Sigmoid colon (tissue), 7 donors: ENCODE measurements around the gene MCC. TPM values are rescaled to one million over a fixed set of nuclear protein-coding genes. Genes with fewer than 3 reads are reported as not detected.
A peak's percentile ranks its signal among the peaks of the same experiment; 100 is the strongest.

Source experiments
- DNase-seq: peaks from one replicate; pipeline ENCODE4 v3.0.0-alpha.2; 2019
- H3K27ac ChIP-seq, 4 donors: fragments of 200-600 bp; sonication (generic); one replicate each; pipeline ENCODE4 v1.5.1; 2016 to 2019; ENCODE audit warnings: mild to moderate bottlenecking in 1 of 4
- H3K27me3 ChIP-seq, 3 donors: fragments of 200-600 bp; sonication (generic); one replicate each; pipeline ENCODE4 v1.5.1; 2019; ENCODE audit warnings: mild to moderate bottlenecking in 1 of 3
- H3K36me3 ChIP-seq, 4 donors: fragments of 200-600 bp; sonication (generic); one replicate each; pipeline ENCODE4 v1.5.1; 2016 to 2019
- H3K4me1 ChIP-seq, 4 donors: fragments of 200-600 bp; sonication (generic); one replicate each; pipeline ENCODE4 v1.5.1; 2017 to 2019
- H3K4me3 ChIP-seq, 4 donors: fragments of 200-600 bp; sonication (generic); one replicate each; pipeline ENCODE4 v1.5.1; 2017 to 2019; ENCODE audit warnings: mild to moderate bottlenecking in 2 of 4, moderate library complexity in 1 of 4
- H3K9me3 ChIP-seq, 4 donors: fragments of 200-600 bp in 3 of 4; sonication (generic) in 3 of 4; one replicate each; pipeline versions ENCODE4 v1.5.1 to v1.6.1; 2013 to 2019
- CTCF ChIP-seq, 4 experiments: fragments of 450-650 bp in 3 of 4; fragments of 200-600 bp in 1 of 4; IDR thresholded peaks; one replicate each; pipeline ENCODE4 v1.5.1; 2016 to 2019; ENCODE audit warnings: antibody characterized with exemption in 4 of 4, mild to moderate bottlenecking in 3 of 4, moderate library complexity in 2 of 4
- EP300 ChIP-seq, 4 donors: sonication (generic); formaldehyde crosslinking; IDR thresholded peaks; one replicate each; pipeline ENCODE4 v1.6.1; 2017; ENCODE audit warnings: antibody characterized with exemption in 4 of 4
- POLR2A ChIP-seq, 2 donors: fragments of 450-650 bp; IDR thresholded peaks; one replicate each; pipeline ENCODE4 v1.6.1; 2016; ENCODE audit warnings: antibody characterized with exemption in 2 of 2, mild to moderate bottlenecking in 2 of 2, moderate library complexity in 2 of 2
- POLR2AphosphoS5 ChIP-seq, 4 donors: sonication (generic); formaldehyde crosslinking; IDR thresholded peaks; one replicate each; pipeline ENCODE4 v1.6.1; 2017; ENCODE audit warnings: antibody characterized with exemption in 4 of 4
- WGBS, 2 donors: extraction: QIAGEN DNeasy Blood & Tissue Kit; methylation state at CpG; one replicate each; pipeline ENCODE4 v1.1.7; 2013; 5-methylcytosine and 5-hydroxymethylcytosine counted together
- intact Hi-C: fragments of 100-400 bp; cut with DNase I; formaldehyde crosslinking; loops from one replicate; pipeline ENCODE4 v1.15.1; 2023
- polyA plus RNA-seq, 3 donors: library from polyadenylated mRNA; stranded (reverse); fragments of 200-250 nt; gene quantifications; one replicate each; pipeline ENCODE4 v1.2.3, GENCODE V29; 2013
- total RNA-seq, 4 donors: library from RNA; depleted of rRNA; stranded (reverse); fragments of >200 nt; gene quantifications; one replicate each; pipeline ENCODE4 v1.1.0, GENCODE V29; 2016
- donor health status: healthy with polysubstance abuse.
- donor health status: Bipolar disorder and iron deficiency.
- donor health status: healthy.

Gene MCC
- total and polyA plus RNA-seq, 7 donors, result 0.69 to 14.0 (median 9.1) TPM

DNA sequence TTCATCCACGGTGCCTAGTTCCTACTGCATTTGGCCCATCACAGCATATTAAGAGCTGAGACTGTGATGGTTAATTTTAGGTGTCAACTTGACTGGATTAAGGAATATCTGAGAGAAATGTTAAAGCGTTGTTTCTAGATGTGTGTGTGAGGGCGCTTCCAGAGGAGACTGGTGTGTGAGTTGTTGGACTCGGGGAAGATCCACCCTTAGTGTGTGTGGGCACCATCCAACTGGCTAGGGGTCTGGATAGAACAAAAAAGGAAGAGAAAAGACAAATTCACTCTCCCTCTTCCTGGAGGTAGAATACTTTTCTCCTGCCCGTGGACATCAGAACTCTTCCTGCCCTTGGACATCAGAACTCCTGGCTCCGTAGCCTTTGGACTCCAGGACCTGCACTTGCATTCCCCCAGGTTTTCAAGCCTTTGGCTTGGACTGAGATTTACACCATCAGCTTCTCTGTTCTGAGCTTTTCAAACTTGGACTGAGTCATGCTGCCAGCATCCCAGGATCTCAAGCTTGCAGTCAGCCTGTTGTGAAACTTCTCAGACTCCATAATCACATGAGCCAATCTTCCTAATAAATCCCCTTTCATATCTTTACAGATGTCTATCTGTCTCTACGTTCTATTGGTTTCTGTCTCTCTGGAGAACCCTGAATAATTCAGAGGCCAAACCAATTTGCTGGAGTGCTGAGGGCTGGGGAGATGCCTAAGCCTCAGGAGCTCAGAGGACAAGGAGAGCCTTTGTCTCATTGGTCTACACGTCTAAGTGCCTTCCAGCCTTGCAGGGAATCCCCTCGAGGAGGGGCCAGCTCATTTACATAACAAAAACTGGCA is 347.2 kb downstream of the MCC start:
- H3K9me3 ChIP-seq, result no peaks in the 10 kb centered on the region
- intact Hi-C loops, result no loop called here

GRCh38 chr5:113133211-113133975 is 354.9 kb downstream of the MCC start:
- Histone ChIP-seq H3K4me3 (no peak overlapping the region), H3K9me3 (no peaks in the 10 kb centered on the region), H3K4me1 (no peaks in the 10 kb centered on the region), H3K27me3 (no peaks in the 10 kb centered on the region), H3K27ac (no peak overlapping the region), H3K36me3 (no peaks in the 10 kb centered on the region)
- 94 to 96% methylated on average over 3 of the region's 3 CpGs for WGBS, 2 donors
- TF ChIP-seq CTCF (IDR thresholded peaks at IDR 0.05) (no peak), POLR2A (IDR thresholded peaks at IDR 0.05) (no peak), POLR2AphosphoS5 (IDR thresholded peaks at IDR 0.05) (no peak), EP300 (IDR thresholded peaks at IDR 0.05) (no peak)
- intact Hi-C loops, result no loop called here
- no peak for DNase-seq

More for the DNA sequence above, 347.2 kb downstream of the MCC start:
- Histone ChIP-seq H3K4me1 (peaks cover 0 to 5% (median 0%) of the 10 kb centered on the region in 4 donors), H3K36me3 (no peaks in the 10 kb centered on the region), H3K4me3 (no peak overlapping the region), H3K27me3 (no peaks in the 10 kb centered on the region), H3K27ac (peak overlapping the region in 2 of 4 donors; percentile 15 to 16)
- peak in 1 of 4 donors; percentile 35 for TF ChIP-seq POLR2AphosphoS5 (IDR thresholded peaks at IDR 0.05)
- no peak for TF ChIP-seq EP300 (IDR thresholded peaks at IDR 0.05)
- 72 to 75% methylated on average over 9 of the region's 9 CpGs for WGBS, 2 donors
- DNase-seq, result peak; percentile 79

DNA sequence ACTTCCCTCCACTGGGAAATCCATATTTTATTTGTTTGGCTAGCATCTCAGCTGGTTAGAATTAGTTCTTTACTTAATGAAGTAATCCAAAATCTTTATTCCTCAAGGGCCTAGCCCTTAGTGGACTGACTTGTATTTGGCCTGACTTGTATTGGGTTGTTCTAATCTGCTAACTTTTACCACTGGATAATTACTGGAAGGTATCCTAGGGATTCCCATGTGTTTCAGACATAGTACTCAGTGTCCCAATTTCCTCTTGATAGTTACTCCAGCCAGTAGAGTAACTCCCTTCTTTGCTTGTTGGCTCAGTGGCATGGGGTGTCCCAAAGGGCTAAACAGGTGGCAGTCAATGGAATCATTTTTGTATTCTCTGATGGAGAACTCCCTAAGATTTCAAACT is 355.7 kb downstream of the MCC start:
- Histone ChIP-seq H3K4me1 (no peaks in the 10 kb centered on the region), H3K4me3 (no peak overlapping the region), H3K27ac (no peak overlapping the region), H3K36me3 (no peaks in the 10 kb centered on the region), H3K27me3 (no peaks in the 10 kb centered on the region), H3K9me3 (no peaks in the 10 kb centered on the region)
- intact Hi-C loops, result no loop called here
- no peak for TF ChIP-seq POLR2A (IDR thresholded peaks at IDR 0.05)
- no peak for TF ChIP-seq EP300 (IDR thresholded peaks at IDR 0.05)
- TF ChIP-seq CTCF (IDR thresholded peaks at IDR 0.05), result no peak
- no peak for TF ChIP-seq POLR2AphosphoS5 (IDR thresholded peaks at IDR 0.05)
- DNase-seq, result no peak

DNA sequence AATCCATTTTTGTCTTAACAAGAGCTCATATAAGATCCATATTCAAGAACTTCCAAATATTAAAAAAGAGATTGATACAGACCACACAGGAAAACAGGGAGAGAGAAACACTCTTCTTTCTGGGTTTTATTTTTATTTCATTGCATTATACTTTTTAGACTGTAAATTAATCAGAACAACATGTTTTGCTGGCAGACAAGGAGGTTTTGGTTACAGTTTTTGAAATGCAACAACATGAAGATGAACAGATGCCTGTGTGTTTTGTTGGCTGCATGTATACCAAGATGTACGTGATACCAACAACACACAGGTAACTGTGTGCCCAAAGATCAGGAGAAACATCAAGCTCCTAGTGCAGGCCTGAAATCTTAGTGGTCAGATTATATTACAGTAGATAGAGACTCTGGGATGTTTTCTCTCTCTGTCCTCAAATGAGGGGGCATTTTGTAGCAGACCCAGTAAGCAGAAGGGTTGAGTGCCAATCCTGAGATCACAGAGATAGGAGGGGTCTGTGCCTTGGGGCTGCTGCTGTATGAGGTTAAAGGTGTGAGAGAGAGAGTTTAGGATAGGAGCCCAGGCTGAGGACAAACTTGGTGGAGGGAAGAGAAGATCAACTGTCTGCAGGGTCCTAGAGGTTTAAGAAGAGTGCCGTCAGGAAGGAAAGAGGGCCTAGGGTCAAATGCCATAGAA is 359.5 kb downstream of the MCC start:
- peaks cover 0 to 5% (median 0%) of the 10 kb centered on the region in 4 donors for H3K9me3 ChIP-seq
- H3K4me3 ChIP-seq, result no peak overlapping the region
- intact Hi-C loops, result loop anchor here (10.0 kb wide), 1 partner anchor 166 kb away; no protein-coding TSS in a partner anchor
- DNase-seq, result no peak
- peaks cover 0 to 7% (median 0%) of the 10 kb centered on the region in 4 donors for H3K4me1 ChIP-seq
- WGBS, 2 donors, result 44 to 47% methylated on average over 2 of the region's 2 CpGs
- TF ChIP-seq POLR2AphosphoS5 (IDR thresholded peaks at IDR 0.05) (no peak), POLR2A (IDR thresholded peaks at IDR 0.05) (no peak), CTCF (IDR thresholded peaks at IDR 0.05) (no peak), EP300 (IDR thresholded peaks at IDR 0.05) (no peak)
- no peaks in the 10 kb centered on the region for H3K27me3 ChIP-seq
- H3K27ac ChIP-seq, result no peak overlapping the region
- no peaks in the 10 kb centered on the region for H3K36me3 ChIP-seq
